KMS-11 (cell line): ENCODE data around the gene CAMK2N1.

ENCODE experiments used
- H2AFZ ChIP-seq: fragments of 200-600 bp; sonication (generic); 2 replicates; pipeline ENCODE4 v1.6.1; 2016; ENCODE audit warnings: antibody characterized with exemption, mixed run types, low read depth
- H3K27ac ChIP-seq: fragments of 200-600 bp; sonication (generic); 2 replicates; pipeline ENCODE4 v1.6.1; 2016; ENCODE audit warnings: mild to moderate bottlenecking, mixed run types
- H3K27me3 ChIP-seq: fragments of 200-600 bp; sonication (generic); 2 replicates; pipeline ENCODE4 v1.6.1; 2017; ENCODE audit warnings: mild to moderate bottlenecking, low read depth, mixed run types, moderate library complexity; ENCODE audit not compliant: insufficient read depth
- H3K36me3 ChIP-seq: fragments of 200-600 bp; sonication (generic); 2 replicates; pipeline ENCODE4 v1.6.1; 2017; ENCODE audit warnings: mild to moderate bottlenecking, mixed run types; ENCODE audit not compliant: insufficient read depth
- H3K4me1 ChIP-seq: fragments of 200-600 bp; sonication (generic); 2 replicates; pipeline ENCODE4 v1.6.1; 2016; ENCODE audit warnings: mild to moderate bottlenecking, low read depth, mixed run types; ENCODE audit not compliant: poor library complexity, severe bottlenecking
- H3K4me2 ChIP-seq: fragments of 200-600 bp; sonication (generic); 2 replicates; pipeline ENCODE4 v1.7.0; 2016; ENCODE audit warnings: mild to moderate bottlenecking, mixed run types
- H3K4me3 ChIP-seq: fragments of 200-600 bp; sonication (generic); IDR thresholded peaks from 2 replicates; pipeline ENCODE4 v1.6.1; 2017; ENCODE audit warnings: low read depth, low read length, mixed read lengths; ENCODE audit not compliant: insufficient read depth
- H3K79me2 ChIP-seq: fragments of 200-600 bp; sonication (generic); 2 replicates; pipeline ENCODE4 v1.6.1; 2016; ENCODE audit warnings: low read depth, mixed run types; ENCODE audit not compliant: insufficient read depth
- H3K9ac ChIP-seq: fragments of 200-600 bp; sonication (generic); 2 replicates; pipeline ENCODE4 v1.6.1; 2016; ENCODE audit warnings: mild to moderate bottlenecking, mixed run types
- H4K20me1 ChIP-seq: fragments of 200-600 bp; sonication (generic); 2 replicates; pipeline ENCODE4 v1.6.1; 2016; ENCODE audit warnings: mild to moderate bottlenecking, mixed run types; ENCODE audit not compliant: insufficient read depth
- CTCF ChIP-seq: fragments of 200-600 bp; sonication (generic); conservative IDR thresholded peaks from 2 replicates; pipeline ENCODE4 v1.6.1; 2017; ENCODE audit warnings: low read depth, mild to moderate bottlenecking, antibody characterized with exemption, low read length, moderate library complexity, mixed read lengths

CAMK2N1 gene

GRCh38 chr1:20485527-20486456 is at the start of gene CAMK2N1:
TSS of gene CAMK2N1 (minus strand) at chr1:20486210. CDS start at chr1:20485379, 831 bp downstream.
- H3K4me3 ChIP-seq: no peak within 1 kb of the TSS

GRCh38 chr1:20534659-20535417 is 48.8 kb upstream of the CAMK2N1 start:
- Histone ChIP-seq H4K20me1 (no peaks in the 10 kb centered on the region), H3K9ac (no peak overlapping the region), H3K79me2 (no peaks in the 10 kb centered on the region), H3K4me1 (no peaks in the 10 kb centered on the region), H3K27ac (no peak overlapping the region), H3K4me2 (no peak overlapping the region), H3K4me3 (no peak overlapping the region), H3K27me3 (peaks cover 79% of the 10 kb centered on the region), H3K36me3 (no peaks in the 10 kb centered on the region), H2AFZ (no peak overlapping the region)
- no peak for TF ChIP-seq CTCF

More at GRCh38 chr1:20485527-20486456, at the start of gene CAMK2N1:
- H3K27me3 ChIP-seq: peaks cover 74% of the 10 kb centered on the region
- H3K36me3 ChIP-seq: no peaks in the 10 kb centered on the region
- H3K9ac ChIP-seq: no peak within 1 kb of the TSS
- no peaks in the 10 kb centered on the region for H4K20me1 ChIP-seq
- TF ChIP-seq CTCF: no peak
- H2AFZ ChIP-seq: no peak within 1 kb of the TSS
- H3K4me2 ChIP-seq: no peak within 1 kb of the TSS
- no peaks in the 10 kb centered on the region for H3K4me1 ChIP-seq
- no peak within 1 kb of the TSS for H3K27ac ChIP-seq
- H3K79me2 ChIP-seq: no peaks in the 10 kb centered on the region

- no peaks in the 10 kb centered on the region for H3K79me2 ChIP-seq
- no peak overlapping the region for H2AFZ ChIP-seq
- no peak for TF ChIP-seq CTCF
- no peak overlapping the region for H3K27ac ChIP-seq
- H3K4me1 ChIP-seq: no peaks in the 10 kb centered on the region
- no peak overlapping the region for H3K4me2 ChIP-seq
- H3K4me3 ChIP-seq: no peak overlapping the region
- H4K20me1 ChIP-seq: no peaks in the 10 kb centered on the region
- no peaks in the 10 kb centered on the region for H3K36me3 ChIP-seq
- peaks cover 84% of the 10 kb centered on the region for H3K27me3 ChIP-seq
- no peak overlapping the region for H3K9ac ChIP-seq
These were observed 47.6 kb upstream of the CAMK2N1 start for GRCh38 chr1:20533635-20534034.

GRCh38 chr1:20530901-20531300 is 44.9 kb upstream of the CAMK2N1 start:
- TF ChIP-seq CTCF: no peak
- no peaks in the 10 kb centered on the region for H3K36me3 ChIP-seq
- H3K9ac ChIP-seq: no peak overlapping the region
- H3K4me3 ChIP-seq: no peak overlapping the region
- no peak overlapping the region for H2AFZ ChIP-seq
- H3K79me2 ChIP-seq: no peaks in the 10 kb centered on the region
- H3K4me1 ChIP-seq: no peaks in the 10 kb centered on the region
- no peak overlapping the region for H3K4me2 ChIP-seq
- no peak overlapping the region for H3K27ac ChIP-seq
- peaks cover 86% of the 10 kb centered on the region for H3K27me3 ChIP-seq
- H4K20me1 ChIP-seq: no peaks in the 10 kb centered on the region
